DMS153 treated with DMSO at 0.1 percent for 48 hours (cell line): Measurements from ENCODE around the gene E2F1.

Source experiments
- DNase-seq: peaks from one replicate; lab custom pipeline; 2025; ENCODE audit not compliant: unreplicated experiment; lab: John Stamatoyannopoulos, UW

E2F1 gene

DNA sequence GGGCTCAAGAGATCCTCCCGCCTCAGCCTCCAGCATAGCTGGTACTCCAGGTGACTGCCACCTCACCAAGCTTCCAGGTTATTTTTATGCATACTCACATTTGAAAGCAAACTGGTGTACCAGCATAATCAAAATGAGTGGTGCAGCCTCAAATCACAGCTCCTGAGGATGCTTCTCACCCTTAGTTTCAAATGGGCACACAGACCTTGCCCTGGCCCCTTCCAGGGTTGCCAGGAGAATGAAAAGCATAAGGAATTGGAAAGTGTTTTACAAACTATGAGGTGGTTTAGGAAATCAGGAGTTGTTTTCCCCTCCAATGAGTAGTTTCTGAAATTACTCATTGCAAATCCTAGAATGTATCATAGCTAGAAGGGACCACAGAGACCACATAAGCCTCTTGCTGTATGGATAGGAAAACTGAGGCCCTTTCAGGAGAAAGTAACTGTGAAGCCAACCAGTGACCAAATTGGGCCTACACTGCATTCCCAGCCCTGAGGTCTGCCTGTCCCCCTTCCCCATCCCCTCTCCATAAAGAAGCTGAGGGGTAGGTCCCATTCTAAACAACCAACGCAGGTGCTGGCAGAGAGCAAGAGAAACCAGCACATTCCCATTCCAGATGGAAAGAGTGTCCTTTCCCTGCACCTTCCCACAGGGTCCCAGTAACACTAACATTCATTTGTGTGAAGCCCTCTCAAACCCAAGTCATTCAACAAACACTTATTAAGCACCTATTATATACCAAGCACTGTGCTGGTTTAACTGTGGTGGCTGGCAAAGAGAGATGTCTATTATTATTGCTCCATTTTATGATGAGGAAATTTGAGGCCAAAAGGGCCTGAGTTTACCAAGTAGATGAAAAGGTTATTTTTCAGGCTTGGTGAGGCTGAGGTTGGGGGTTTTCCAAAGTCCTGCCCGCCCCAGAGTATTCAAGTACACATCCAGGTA is 2.1 kb upstream of the E2F1 start:
- DNase-seq = no peak

DNA sequence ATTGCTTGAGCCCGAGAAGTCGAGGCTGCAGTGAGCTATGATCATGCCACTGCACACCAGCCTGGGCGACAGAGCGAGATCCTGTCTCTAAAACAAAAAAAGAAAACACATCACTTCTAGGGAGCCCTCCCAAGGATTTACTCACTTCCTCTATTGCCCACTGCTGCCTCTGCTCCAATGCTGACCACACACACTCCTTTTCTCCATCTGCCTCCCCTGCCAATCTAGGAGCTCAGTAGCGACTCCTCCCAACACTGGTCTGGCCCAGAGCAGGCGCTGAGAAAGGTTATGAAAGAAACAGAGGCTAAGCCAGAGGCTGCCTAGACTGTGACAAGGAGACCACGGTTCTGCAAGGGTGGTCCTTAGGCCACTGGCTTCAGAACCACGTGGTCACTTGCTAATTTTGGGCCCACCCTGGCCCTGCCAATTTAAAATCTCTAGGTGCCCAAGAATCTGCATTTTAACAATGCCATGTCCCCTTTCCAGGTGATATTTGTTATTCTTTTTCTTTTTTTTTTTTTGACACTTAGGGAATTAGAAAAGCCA is 1.3 kb upstream of the E2F1 start:
- DNase-seq = no peak

DNA sequence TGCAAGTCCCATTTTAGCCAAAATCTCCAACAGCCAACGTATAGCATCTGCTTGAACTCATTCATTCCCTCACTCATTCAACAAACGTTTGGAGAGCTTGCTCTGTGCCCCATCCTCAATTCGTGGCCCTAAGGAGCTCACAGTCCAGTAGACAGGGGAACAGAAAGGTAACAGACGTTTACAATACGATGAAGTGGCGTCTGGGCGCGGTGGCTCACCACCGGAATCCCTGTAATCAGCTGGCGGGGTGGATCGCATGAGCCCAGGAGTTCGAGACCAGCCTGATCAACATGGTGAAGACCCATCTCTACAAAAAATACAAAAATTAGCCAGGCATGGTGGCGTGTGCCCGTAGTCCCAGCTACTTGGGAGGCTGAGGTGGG is 790 bp upstream of the E2F1 start:
- no peak for DNase-seq

DNA sequence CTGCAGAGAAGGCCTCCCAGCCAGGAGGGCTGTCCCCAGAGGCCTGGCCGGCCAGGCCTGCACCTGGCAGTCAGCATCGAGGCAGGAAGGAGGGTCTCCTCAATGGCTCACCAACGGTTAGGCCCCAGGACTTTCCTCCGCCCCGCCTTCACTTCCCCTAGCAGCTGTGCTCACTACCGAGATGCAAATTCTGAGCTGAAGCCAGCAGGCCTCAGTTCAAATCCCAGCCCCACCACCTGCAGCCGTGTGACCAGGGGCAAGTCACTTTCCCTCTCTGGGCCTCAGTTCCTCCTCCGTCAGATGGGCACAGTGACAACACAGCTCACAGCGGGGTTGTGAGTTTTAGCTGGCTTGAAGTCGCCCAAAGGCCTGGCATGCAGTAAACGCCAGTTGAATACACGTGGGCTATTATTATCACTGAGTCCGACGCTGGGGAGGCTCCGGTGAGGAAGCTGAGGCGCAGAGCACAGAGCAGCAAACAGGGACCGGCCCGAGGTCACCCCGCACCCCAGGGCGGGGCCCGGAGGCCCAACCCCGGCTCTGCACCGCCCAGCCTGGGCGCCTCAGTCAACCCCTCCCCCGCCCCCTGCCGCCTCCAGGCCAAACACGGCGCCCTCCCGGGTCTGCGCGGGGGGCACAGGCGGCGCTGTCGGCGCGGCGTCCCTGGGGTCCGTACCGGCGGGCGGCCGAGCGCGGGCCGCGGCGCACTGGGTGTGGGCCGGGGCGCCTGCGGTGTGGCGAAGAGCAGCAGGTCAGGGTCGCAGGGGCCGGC is 671 bp downstream of the E2F1 start:
- peak; percentile 26 for DNase-seq

DNA sequence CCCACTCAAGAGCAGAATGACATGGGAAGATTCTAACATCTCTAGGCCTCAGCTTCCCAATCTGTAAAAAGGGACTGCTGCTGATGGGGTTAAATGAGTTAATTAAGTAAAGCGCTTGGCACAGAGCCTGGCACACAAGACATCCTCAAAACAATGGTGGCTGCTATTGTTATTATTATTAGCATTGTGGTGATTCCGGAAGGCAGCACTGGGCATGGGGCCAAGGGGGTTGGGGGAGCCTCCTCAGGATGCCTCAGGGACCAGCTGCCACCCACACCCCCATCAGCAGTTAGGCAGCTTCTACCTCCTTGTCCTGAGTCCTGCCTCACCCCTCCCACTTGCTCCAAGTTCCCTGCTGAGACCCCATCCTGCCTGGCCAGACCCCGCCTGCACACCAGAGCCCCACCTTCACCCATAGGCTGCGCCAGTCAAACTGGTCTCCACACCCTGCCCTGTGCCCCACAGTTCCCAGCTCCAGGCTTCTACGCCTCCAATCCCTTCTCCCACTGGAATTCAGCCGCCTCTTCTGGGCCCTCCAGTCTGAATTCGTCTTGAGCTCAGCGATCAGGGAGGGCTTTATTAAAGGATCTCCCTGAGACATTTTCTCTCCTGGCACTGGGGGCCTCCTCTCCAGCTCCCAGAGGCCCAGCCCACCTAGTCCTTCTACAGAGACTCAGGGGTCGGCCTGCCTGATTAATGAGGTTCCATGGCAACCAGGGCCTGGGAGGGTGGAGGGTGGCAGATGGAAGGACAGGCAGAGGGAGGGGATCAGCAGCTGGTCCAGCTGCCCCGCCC is 1.5 kb downstream of the E2F1 start:
- DNase-seq = peak; percentile 40

DNA sequence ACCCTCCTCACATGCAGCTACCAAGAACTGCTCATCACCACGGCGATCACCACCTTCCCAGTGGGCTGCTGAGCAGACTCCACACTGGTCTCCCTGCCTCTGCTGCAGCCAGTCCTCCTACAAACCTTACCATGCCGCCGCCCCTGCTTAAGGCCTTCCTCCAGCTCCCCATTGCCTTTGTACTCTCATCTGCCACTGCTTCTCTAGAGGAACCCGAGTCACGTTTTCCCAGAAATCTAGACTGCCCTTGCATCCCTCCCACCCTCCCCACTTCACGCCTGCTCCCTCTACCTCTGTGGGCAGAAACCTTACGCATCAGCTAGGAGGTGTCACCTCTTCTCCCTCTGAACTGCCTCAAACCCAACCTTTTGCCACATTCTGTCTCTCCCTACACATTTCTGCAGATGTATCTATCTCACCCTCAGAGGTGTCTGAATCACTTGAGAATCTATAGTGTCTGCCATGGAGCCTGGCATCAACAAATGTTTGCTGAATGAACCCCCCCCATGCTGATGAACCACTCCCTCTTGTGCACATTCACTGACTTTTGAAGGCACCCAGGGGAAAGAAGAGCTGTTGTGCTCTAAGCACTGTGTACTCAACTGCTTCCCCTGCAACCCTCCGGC is 4.3 kb downstream of the E2F1 start:
- no peak for DNase-seq

DNA sequence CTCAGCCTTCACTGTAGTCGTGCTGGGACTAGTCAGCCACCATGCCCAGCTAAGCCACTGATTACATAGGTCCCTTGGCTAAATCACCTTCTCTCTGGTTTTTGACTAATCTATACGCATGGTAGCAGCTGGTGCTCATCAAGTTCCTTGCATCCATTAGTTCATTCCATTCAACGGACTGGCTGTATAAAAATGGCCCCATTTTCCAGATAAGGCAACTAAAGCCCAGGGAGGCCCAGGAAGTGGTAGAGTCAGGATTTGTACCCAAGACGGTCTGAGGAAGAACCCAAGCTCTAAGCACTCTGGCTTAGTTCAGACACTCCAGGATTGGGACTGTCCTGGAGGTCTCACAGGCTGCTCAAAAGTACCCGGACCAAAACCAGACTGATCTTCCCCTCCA is 4.9 kb downstream of the E2F1 start:
- DNase-seq = no peak

DNA sequence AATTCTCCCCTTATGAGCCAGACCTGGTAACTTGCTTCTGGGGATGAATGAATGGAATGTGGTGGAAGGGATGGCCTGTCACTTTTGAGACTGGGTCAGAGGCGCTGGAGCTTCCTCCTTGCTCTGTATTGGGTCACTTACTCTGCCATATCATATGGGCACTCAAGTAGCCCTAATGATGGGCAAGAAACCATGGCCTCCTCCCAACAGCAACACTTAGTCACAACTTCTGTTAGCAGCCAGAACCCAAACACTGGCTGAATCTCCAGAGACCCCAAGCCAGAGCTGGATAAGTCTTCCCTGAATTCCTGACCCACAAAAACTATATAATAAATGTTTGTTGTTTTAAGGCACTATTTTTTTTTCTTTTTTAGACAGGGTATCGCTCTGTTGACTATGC is 5.5 kb downstream of the E2F1 start:
- DNase-seq = no peak

DNA sequence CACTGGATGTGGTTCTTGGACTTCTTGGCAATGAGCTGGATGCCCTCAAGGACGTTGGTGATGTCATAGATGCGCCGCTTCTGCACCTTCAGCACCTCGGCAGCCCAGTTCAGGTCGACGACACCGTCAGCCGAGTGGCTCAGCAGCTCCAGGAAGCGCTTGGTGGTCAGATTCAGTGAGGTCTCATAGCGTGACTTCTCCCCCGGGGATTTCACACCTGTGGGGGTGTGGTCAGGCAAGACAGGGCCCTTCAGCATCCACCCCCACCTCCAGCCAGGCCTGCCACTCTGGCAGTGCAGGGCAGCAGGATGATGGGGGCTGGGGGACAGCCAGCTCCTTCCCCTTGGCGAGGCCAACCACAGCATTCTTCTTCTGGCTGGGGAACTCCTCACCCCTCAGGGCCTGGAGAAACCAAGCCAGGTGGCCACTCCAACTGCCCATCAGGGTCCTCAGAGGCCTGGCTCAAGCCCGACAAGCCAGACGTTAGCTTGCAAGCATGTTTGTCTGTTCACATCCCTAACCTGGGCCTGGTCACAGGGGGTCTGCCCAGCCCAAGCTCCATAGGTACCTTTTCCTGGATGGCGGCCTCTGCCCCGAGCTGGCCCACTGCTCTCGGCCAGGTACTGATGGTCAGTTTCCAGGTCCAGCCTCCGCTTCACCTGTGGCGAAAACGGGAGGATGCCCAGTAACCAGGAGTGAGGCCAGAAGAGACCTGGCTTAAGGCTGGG is 6.3 kb downstream of the E2F1 start:
- no peak for DNase-seq

DNA sequence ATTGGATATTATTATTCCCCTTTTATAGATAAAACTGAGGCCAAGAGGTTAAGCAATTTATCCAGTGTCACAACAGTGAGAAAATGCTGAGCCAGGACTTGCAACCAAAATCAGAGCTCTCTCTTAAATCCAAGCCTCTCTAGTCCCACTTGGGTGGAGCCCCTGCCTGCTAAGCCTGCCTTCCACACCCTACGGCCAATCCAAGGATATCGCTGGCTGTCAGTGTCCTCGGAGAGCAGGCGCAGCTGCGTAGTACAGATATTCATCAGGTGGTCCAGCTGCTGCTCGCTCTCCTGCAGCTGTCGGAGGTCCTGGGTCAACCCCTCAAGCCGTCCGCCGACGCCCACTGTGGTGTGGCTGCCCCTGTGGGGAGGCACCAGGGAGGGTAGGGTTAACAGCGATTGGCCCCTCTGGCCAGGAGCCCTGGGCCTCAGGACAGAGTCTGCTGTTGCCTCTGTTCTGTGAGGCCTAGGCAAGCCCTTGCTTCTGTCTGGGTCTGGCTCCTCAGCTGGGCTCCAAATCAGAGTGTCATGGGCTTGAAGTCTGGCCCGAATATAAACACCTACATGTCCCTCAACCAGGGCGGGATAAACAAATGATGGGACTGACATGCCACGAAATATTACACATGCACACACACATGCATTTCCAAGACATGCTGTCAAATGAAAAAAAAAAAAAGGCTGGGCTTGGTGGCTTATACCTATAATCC is 8.0 kb downstream of the E2F1 start:
- DNase-seq = no peak

DNA sequence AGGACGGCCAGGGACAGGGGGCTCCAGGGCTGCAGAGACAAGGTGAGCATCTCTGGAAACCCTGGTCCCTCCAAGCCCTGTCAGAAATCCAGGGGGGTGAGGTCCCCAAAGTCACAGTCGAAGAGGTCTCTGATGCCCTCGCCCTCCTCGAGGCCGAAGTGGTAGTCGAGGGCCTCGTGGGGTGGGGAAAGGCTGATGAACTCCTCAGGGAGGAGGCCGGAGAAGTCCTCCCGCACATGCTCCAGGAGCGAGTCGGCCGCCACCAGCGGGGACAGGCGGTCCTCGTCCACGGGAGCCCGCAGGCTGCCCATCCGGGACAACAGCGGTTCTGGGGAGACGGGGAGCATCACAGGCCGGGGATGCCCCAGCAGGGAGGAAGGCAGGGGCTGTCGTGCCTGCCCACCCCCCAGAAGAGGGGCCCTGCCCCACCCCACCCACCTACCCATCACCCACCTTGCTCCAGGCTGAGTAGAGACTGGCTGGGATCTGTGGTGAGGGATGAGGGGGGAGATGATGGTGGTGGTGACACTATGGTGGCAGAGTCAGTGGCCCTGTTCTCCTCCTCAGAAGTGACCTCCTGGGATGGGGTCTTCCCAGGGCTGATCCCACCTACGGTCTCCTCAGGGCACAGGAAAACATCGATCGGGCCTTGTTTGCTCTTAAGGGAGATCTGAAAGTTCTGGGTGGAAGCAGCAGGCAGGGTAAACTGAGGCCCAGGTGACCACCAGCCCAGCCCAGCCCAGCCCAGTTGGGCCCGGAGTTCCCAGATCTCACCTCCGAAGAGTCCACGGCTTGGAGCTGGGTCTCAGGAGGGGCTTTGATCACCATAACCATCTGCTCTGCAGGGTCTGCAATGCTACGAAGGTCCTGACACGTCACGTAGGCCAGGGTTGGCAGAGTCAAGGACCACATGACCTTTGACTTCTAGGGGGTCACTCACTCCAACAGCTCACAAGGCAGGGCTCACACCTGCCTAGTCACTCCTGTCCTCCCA is 9.2 kb downstream of the E2F1 start:
- no peak for DNase-seq

DNA sequence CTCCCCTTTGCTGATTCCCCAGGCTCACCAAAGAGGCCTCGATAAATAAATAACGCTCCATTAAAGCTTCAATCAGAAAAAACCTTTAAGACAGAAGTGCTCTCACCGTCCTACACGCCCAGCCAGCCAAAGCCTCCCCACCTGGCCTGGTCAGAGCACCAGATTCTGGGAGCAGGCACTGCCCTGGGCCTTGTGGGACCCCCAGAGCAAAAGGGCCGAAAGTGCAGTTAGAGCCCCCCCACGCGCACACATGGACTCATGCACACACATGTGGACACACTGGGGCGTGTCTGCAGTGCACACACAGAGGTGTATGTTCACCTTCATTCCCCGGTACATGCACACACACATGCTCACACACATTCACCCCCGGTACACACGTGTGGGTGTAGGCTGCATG is 10.1 kb downstream of the E2F1 start:
- no peak for DNase-seq

DNA sequence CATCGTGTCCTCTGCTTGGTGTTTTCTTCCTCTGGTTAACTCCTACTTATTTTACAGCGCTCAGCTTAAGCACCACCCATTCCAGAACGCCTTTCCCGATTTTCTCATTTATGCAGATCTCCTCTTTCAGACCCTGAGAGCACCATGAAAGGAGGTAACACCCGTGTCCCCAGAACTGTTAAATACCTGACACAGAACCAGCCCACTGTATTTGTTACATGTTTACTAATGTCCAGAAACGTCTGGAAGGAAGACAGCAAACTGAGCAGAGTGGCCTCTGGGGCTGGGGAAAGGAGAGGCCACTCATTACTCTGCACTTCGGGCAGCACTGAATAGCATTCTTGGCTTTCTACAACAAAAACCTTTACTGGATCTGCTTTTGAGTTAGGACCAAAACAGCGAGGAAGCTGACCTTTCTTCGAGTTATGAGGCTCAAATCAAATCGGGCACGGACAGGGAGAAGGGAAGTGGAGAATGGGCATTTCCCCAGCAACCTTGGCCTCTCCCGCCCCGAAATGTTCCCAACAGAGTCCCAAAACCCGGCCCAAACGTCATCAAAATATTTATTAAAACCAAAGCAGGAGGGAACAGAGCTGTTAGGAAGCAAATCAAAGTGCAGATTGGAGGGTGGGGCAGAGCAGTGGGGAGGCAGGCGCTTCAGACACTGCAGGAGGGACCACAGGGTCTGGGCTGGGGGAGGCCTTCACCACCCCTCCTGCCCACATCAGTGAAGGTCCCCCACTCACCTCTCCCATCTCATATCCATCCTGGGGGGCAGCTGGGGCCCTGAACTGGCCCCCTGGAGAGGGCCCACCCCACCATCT is 10.8 kb downstream of the E2F1 start:
- peak; percentile 40 for DNase-seq

DNA sequence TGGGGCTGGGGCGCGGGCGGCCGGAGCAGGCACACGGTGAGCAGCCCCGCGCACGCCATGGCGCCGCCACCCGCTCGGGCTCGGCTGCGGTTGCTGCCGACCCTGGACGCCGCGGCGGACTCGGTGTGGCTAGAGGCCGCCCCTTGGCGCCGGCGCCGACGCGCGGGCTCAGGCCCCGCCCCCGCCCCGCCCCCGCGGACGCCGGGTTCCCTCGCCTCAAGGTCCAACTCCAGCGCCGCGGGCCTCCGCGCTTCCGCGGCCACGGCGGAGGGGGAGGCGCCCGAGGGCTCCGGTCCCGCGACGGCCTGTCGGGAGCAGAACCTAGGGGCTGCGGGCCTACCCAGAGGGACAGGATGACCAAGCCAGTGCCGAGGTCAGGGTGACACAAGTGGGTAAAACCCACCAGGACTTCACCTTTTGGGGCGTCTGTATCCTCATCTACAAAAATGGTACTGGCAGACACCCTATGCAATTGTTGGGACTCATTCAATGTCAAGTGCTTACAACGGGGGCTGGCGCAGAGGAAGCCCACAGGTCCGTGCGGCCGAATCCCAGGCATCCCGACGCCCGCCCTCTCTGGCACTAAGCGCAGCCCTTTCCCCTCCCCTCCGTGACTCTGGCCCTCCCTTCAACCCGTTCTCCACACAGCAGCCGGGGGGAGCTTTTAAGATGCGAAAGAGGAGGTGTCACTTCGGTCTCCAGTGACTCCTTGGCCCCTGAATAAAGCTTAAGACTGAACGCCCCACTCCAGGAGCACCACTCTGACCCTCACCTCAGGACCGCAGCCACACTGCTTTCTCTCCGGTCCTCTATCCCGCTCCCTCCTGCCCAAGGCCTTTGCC is 11.7 kb downstream of the E2F1 start, which contains the start of gene NECAB3:
Gene NECAB3 (minus strand): TSS at position 135 of the 842 bp plus-strand sequence. CDS start 76 bp downstream, at position 59.
- peak; percentile 46 for DNase-seq

DNA sequence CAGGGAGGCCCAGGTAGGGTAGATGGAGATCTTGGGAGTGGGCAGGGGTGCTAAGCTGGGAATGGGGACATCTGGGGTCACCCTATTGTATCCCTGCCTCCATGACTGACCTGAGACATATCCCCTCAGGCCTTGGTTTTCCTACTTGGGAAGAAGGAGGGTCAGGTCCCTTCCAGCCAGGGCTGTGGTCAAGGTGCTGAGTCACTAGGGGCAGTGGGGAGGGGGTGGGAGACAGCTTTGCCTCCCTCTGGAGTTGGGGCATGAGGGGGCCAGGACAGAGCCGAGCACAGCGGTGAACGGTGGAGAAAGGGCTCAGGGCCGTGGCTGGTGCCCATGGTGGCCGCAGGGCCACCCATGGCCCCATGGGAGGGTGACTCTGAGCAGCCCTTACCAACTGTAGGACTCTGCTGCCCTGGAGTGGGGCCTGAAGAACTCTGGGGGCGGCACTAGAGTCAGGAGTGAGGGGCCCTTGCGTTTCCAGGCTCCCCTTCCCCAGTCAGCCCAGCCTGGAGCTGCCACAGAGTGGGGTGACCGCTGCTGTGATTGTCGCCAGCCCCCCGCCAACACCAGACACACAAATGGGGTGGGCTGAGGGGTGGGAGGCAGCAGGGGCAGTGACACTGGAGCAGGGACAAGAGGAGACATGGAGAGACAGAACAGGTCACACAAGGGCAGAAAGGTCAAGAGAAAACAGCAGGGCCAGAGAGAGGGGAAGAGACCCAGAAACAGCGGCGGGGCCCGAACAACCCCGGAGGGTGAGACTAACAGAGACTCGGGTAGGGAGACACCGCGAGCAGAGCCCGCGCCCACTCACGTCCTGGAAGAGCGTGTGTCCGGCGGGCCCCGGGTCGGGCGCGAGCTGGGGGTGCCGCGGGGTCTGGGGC is 12.5 kb downstream of the E2F1 start:
- no peak for DNase-seq

DNA sequence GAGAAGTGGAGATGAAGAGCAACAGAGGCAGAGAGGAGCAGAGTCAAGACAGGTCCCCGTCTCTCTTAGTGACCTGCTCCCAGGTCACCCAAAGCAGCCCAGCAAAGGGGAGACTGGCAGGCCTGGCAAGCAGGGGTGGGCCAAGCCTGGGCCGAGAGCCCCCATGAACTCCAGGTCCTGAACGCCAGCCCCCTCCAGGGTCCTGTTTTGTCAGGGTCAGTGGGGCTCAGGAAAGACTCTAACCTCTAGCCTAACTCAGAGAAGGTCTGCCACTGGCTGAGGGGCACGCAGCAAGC is 13.1 kb downstream of the E2F1 start:
- no peak for DNase-seq
